GM23338 (cell line): ENCODE measurements around the gene PEX10. TPM values are rescaled to one million over a fixed set of nuclear protein-coding genes. Genes with fewer than 3 reads are reported as not detected.

Experiments used
- ATAC-seq: fragments of 200-7000 bp; cut with Tn5 transposase; 3 replicates; pipeline ENCODE4 v1.9.1; 2020
- DNase-seq: peaks from one replicate; pipeline ENCODE4 v3.0.0-alpha.2; 2015; ENCODE audit warnings: low spot score
- H2AFZ ChIP-seq: fragments of 200-600 bp; sonication (generic); 2 replicates; pipeline ENCODE4 v1.8.0; 2016; ENCODE audit warnings: antibody characterized with exemption, mild to moderate bottlenecking, moderate library complexity
- H3F3A ChIP-seq: fragments of 200-600 bp; sonication (generic); replicated peaks from 2 replicates; pipeline ENCODE4 v1.8.0; 2017; ENCODE audit warnings: antibody characterized with exemption, mixed run types, low read depth
- H3K27ac ChIP-seq: fragments of 200-600 bp; sonication (generic); 2 replicates; pipeline ENCODE4 v1.6.1; 2016; ENCODE audit warnings: low read depth
- H3K27me3 ChIP-seq: fragments of 200-600 bp; sonication (generic); 2 replicates; pipeline ENCODE4 v1.8.0; 2016; ENCODE audit warnings: mild to moderate bottlenecking, mixed run types, moderate library complexity; ENCODE audit not compliant: insufficient read depth
- H3K36me3 ChIP-seq: fragments of 200-600 bp; sonication (generic); 2 replicates; pipeline ENCODE4 v1.8.0; 2016; ENCODE audit warnings: mild to moderate bottlenecking; ENCODE audit not compliant: insufficient read depth
- H3K4me1 ChIP-seq: fragments of 200-600 bp; sonication (generic); 2 replicates; pipeline ENCODE4 v1.8.0; 2016; ENCODE audit warnings: mild to moderate bottlenecking, moderate library complexity; ENCODE audit not compliant: insufficient read depth
- H3K4me2 ChIP-seq: fragments of 200-600 bp; sonication (generic); 2 replicates; pipeline ENCODE4 v1.7.1; 2017; ENCODE audit warnings: mixed run types
- H3K4me3 ChIP-seq: fragments of 200-600 bp; sonication (generic); 2 replicates; pipeline ENCODE4 v1.6.1; 2016; ENCODE audit warnings: mixed run types
- H3K79me2 ChIP-seq: fragments of 200-600 bp; sonication (generic); replicated peaks from 2 replicates; pipeline ENCODE4 v1.8.0; 2017; ENCODE audit warnings: mild to moderate bottlenecking; ENCODE audit not compliant: insufficient read depth
- H3K9me2 ChIP-seq: fragments of 200-600 bp; sonication (generic); 2 replicates; pipeline ENCODE4 v1.8.0; 2017; ENCODE audit not compliant: insufficient read depth
- H4K20me1 ChIP-seq: fragments of 200-600 bp; sonication (generic); replicated peaks from 2 replicates; pipeline ENCODE4 v1.8.0; 2017; ENCODE audit warnings: mild to moderate bottlenecking; ENCODE audit not compliant: insufficient read depth
- H3K27ac Mint-ChIP-seq: 2 replicates; pipeline ENCODE4 v1.8.0; 2020; ENCODE audit warnings: inconsistent platforms, mild to moderate bottlenecking, moderate library complexity, mixed read lengths
- H3K27me3 Mint-ChIP-seq: 3 replicates; pipeline ENCODE4 v1.8.0; 2022; ENCODE audit warnings: low read depth, mild to moderate bottlenecking, moderate library complexity, mixed read lengths, inconsistent platforms; ENCODE audit not compliant: insufficient read depth, poor library complexity
- H3K36me3 Mint-ChIP-seq: 3 replicates; pipeline ENCODE4 v1.8.0; 2021; ENCODE audit warnings: low read depth, mild to moderate bottlenecking, inconsistent platforms, moderate library complexity, mixed read lengths
- H3K4me1 Mint-ChIP-seq: 3 replicates; pipeline ENCODE4 v1.8.0; 2020; ENCODE audit warnings: mild to moderate bottlenecking, inconsistent platforms, mixed read lengths
- H3K4me3 Mint-ChIP-seq: 3 replicates; pipeline ENCODE4 v1.8.0; 2021; ENCODE audit warnings: moderate library complexity, mild to moderate bottlenecking, inconsistent platforms, mixed read lengths
- H3K9me3 Mint-ChIP-seq: 3 replicates; pipeline ENCODE4 v1.8.0; 2020; ENCODE audit warnings: moderate library complexity, mild to moderate bottlenecking, inconsistent platforms, mixed read lengths
- CREB1 ChIP-seq: fragments of 250-450 bp; sonication (Bioruptor Pico); IDR thresholded peaks from 2 replicates; pipeline ENCODE4 v1.5.0; 2020; ENCODE audit warnings: low read depth, mild to moderate bottlenecking, moderate library complexity
- EZH2 ChIP-seq: fragments of 200-600 bp; sonication (generic); IDR thresholded peaks from one replicate; pipeline ENCODE4 v1.8.0; 2017; ENCODE audit warnings: antibody characterized with exemption, mild to moderate bottlenecking, low read depth; ENCODE audit not compliant: unreplicated experiment
- EZH2phosphoT487 ChIP-seq: fragments of 200-600 bp; sonication (generic); IDR thresholded peaks from one replicate; pipeline ENCODE4 v1.8.1; 2018; ENCODE audit warnings: antibody characterized with exemption; ENCODE audit not compliant: unreplicated experiment
- JUNB ChIP-seq: IDR thresholded peaks from one replicate; pipeline ENCODE4 v1.6.1; 2016; ENCODE audit warnings: antibody characterized with exemption; ENCODE audit not compliant: unreplicated experiment
- NANOG ChIP-seq: IDR thresholded peaks from 2 replicates; pipeline ENCODE4 v1.6.1; 2016; ENCODE audit warnings: antibody characterized with exemption, borderline replicate concordance
- POLR2AphosphoS5 ChIP-seq: IDR thresholded peaks from 2 replicates; pipeline ENCODE4 v1.6.1; 2016; ENCODE audit warnings: antibody characterized with exemption, low read depth
- STAT1 ChIP-seq: IDR thresholded peaks from one replicate; pipeline ENCODE4 v1.6.1; 2016; ENCODE audit warnings: antibody characterized with exemption; ENCODE audit not compliant: unreplicated experiment
- ZNF114 ChIP-seq: fragments of 250-450 bp; sonication (Bioruptor Pico); IDR thresholded peaks from 2 replicates; pipeline ENCODE4 v1.5.0; 2020; ENCODE audit warnings: mild to moderate bottlenecking, moderate library complexity
- ZNF331 ChIP-seq: fragments of 250-450 bp; sonication (Bioruptor Pico); IDR thresholded peaks from 2 replicates; pipeline ENCODE4 v1.5.0; 2020; ENCODE audit warnings: low read depth, mild to moderate bottlenecking, moderate library complexity
- ZNF462 ChIP-seq: fragments of 250-450 bp; sonication (Bioruptor Pico); IDR thresholded peaks from 2 replicates; pipeline ENCODE4 v1.5.0; 2020; ENCODE audit warnings: mild to moderate bottlenecking, moderate library complexity
- polyA plus RNA-seq: library from polyadenylated mRNA; unstranded; fragments of >200 nt; fragmentation: Nextera tagmentation; extraction: Ambion mirVana; gene quantifications from 2 replicates; pipeline ENCODE4 v1.2.1, GENCODE V29; 2016
- total RNA-seq: library from RNA; depleted of rRNA; stranded (reverse); fragments of >200 nt; shearing (Covaris generic); gene quantifications from 2 replicates; pipeline ENCODE4 v1.2.3, GENCODE V29; 2014
- TF ChIP-seq, protein P1 (sequence below), 2 experiments: fragments of 200-600 bp in 1 of 2; sonication (generic) in 1 of 2; conservative IDR thresholded peaks; 2 replicates each; pipeline versions ENCODE4 v1.5.1 to v1.6.1; 2016 to 2017; ENCODE audit warnings: antibody characterized with exemption in 2 of 2, low read depth in 2 of 2, mild to moderate bottlenecking in 2 of 2, moderate library complexity in 1 of 2
- TF ChIP-seq, protein P2 (sequence below): IDR thresholded peaks from one replicate; pipeline ENCODE4 v1.6.1; 2018; ENCODE audit warnings: antibody characterized with exemption; ENCODE audit not compliant: unreplicated experiment
- TF ChIP-seq, protein P3 (sequence below): IDR thresholded peaks from 2 replicates; pipeline ENCODE4 v1.6.1; 2016; ENCODE audit warnings: antibody characterized with exemption

The PEX10 gene
- total and polyA plus RNA-seq, 2 experiments from 2014 or later: 15.0 to 53.9 TPM

DNA sequence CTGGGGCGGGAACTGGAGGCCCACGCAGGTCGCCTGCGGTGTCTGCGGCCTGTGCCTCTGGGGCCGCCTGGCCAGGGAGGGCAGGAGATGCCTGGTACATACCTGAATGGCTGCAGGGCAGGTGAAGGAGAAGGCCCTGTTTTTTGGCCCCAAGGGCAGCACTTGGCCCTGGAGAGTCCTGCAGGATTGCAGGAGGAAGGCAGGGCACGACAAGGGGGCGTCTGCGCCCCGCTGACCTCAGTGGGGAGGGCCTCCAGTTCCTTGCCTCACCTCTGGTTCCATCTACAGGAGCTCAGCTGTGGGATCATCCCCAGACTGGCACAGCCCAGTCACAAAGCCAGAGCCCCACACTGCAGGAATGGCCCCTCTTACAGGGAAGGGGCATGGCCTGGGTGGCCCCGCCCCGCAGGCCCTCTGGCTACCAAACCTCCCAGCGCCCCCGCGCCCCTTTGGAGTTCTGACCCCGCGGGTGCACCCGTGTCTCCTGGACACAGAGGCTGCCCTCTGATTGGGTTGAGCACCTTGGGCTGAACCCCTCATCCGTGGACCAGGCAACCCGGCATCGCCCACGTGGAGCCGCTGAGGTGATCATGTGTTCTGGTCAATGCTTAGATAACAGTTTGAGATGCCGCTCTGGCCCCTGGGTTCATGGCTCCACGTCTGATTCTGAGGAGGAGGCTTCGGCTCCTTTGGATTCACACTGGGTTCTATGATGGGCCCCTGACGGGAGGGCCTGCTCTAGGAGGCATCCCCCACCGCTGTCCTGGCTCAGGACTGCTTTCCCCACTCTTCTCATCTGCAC, 1.3 kb upstream of the PEX10 start:
- H4K20me1 ChIP-seq: no peaks in the 10 kb centered on the region
- DNase-seq (peak; percentile 38), ATAC-seq (peak; percentile 29)
- H3K36me3 ChIP-seq: no peaks in the 10 kb centered on the region
- H3K4me1 ChIP-seq: peaks cover 7% of the 10 kb centered on the region; the same call in 1 of the 2 replicates
- no peaks in the 10 kb centered on the region for H3K79me2 ChIP-seq
- H3K27me3 Mint-ChIP-seq: peaks cover 24% of the 10 kb centered on the region
- peak overlapping the region; percentile 83 for H3K4me3 ChIP-seq
- no peaks in the 10 kb centered on the region for H3K9me3 Mint-ChIP-seq
- no peak overlapping the region for H2AFZ ChIP-seq
- H3K27me3 ChIP-seq: no peaks in the 10 kb centered on the region
- H3K27ac Mint-ChIP-seq: peak overlapping the region; percentile 88; the same call in 1 of the 2 replicates
- H3K4me2 ChIP-seq: peak overlapping the region; percentile 83
- no peaks in the 10 kb centered on the region for H3K9me2 ChIP-seq
- peaks cover 4% of the 10 kb centered on the region; the same call in 1 of the 2 replicates for H3F3A ChIP-seq
- no peak overlapping the region for H3K27ac ChIP-seq
- H3K36me3 Mint-ChIP-seq: peaks cover 8% of the 10 kb centered on the region; the same call in 1 of the 3 replicates
- H3K4me3 Mint-ChIP-seq: peak overlapping the region; percentile 76
- peaks cover 16% of the 10 kb centered on the region for H3K4me1 Mint-ChIP-seq
- no peak for TF ChIP-seq POLR2AphosphoS5
- TF ChIP-seq, protein P1, sequence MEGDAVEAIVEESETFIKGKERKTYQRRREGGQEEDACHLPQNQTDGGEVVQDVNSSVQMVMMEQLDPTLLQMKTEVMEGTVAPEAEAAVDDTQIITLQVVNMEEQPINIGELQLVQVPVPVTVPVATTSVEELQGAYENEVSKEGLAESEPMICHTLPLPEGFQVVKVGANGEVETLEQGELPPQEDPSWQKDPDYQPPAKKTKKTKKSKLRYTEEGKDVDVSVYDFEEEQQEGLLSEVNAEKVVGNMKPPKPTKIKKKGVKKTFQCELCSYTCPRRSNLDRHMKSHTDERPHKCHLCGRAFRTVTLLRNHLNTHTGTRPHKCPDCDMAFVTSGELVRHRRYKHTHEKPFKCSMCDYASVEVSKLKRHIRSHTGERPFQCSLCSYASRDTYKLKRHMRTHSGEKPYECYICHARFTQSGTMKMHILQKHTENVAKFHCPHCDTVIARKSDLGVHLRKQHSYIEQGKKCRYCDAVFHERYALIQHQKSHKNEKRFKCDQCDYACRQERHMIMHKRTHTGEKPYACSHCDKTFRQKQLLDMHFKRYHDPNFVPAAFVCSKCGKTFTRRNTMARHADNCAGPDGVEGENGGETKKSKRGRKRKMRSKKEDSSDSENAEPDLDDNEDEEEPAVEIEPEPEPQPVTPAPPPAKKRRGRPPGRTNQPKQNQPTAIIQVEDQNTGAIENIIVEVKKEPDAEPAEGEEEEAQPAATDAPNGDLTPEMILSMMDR (conservative IDR thresholded peaks at IDR 0.05; ENCODE audit: low read depth in 2 of 2): no peak
- no peak for TF ChIP-seq JUNB
- no peak for TF ChIP-seq EZH2phosphoT487
- TF ChIP-seq, protein P2, sequence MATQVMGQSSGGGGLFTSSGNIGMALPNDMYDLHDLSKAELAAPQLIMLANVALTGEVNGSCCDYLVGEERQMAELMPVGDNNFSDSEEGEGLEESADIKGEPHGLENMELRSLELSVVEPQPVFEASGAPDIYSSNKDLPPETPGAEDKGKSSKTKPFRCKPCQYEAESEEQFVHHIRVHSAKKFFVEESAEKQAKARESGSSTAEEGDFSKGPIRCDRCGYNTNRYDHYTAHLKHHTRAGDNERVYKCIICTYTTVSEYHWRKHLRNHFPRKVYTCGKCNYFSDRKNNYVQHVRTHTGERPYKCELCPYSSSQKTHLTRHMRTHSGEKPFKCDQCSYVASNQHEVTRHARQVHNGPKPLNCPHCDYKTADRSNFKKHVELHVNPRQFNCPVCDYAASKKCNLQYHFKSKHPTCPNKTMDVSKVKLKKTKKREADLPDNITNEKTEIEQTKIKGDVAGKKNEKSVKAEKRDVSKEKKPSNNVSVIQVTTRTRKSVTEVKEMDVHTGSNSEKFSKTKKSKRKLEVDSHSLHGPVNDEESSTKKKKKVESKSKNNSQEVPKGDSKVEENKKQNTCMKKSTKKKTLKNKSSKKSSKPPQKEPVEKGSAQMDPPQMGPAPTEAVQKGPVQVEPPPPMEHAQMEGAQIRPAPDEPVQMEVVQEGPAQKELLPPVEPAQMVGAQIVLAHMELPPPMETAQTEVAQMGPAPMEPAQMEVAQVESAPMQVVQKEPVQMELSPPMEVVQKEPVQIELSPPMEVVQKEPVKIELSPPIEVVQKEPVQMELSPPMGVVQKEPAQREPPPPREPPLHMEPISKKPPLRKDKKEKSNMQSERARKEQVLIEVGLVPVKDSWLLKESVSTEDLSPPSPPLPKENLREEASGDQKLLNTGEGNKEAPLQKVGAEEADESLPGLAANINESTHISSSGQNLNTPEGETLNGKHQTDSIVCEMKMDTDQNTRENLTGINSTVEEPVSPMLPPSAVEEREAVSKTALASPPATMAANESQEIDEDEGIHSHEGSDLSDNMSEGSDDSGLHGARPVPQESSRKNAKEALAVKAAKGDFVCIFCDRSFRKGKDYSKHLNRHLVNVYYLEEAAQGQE: no peak
- TF ChIP-seq ZNF114: no peak
- no peak for TF ChIP-seq CREB1 (CRISPR knock-in tag)
- no peak for TF ChIP-seq ZNF331 (CRISPR knock-in tag)
- TF ChIP-seq, protein P3, sequence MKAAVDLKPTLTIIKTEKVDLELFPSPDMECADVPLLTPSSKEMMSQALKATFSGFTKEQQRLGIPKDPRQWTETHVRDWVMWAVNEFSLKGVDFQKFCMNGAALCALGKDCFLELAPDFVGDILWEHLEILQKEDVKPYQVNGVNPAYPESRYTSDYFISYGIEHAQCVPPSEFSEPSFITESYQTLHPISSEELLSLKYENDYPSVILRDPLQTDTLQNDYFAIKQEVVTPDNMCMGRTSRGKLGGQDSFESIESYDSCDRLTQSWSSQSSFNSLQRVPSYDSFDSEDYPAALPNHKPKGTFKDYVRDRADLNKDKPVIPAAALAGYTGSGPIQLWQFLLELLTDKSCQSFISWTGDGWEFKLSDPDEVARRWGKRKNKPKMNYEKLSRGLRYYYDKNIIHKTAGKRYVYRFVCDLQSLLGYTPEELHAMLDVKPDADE: no peak
- no peak for TF ChIP-seq NANOG
- no peak for TF ChIP-seq ZNF462 (CRISPR knock-in tag)
- no peak for TF ChIP-seq STAT1
- TF ChIP-seq EZH2: no peak
